Activated CD4-positive, alpha-beta T cell treated with anti-CD3 and anti-CD28 coated beads for 24 hours (primary cell): ENCODE data around the gene SCN3A.

ENCODE experiments used
- DNase-seq, 2 donors: peaks; one replicate each; pipeline ENCODE4 v3.0.0-alpha.2; 2020; ENCODE audit warnings: low read depth in 2 of 2

The SCN3A gene

GRCh38 chr2:165056564-165056963 is 147.3 kb downstream of the SCN3A start:
- DNase-seq, result no peak

- no peak for DNase-seq
Measured at GRCh38 chr2:165055082-165055851, 148.6 kb downstream of the SCN3A start.

GRCh38 chr2:165054652-165055051 is 149.2 kb downstream of the SCN3A start:
- DNase-seq, result no peak

- DNase-seq, result no peak
Measured at GRCh38 chr2:165044505-165045303, 159.1 kb downstream of the SCN3A start.
